ENCODE data around the gene OR2A14.
"Not testable (repeated sequence)": the region's sequence is repeated elsewhere in the genome, so short reads cannot be mapped to it uniquely, and the experiment has no call there.

Gene OR2A14

DNA sequence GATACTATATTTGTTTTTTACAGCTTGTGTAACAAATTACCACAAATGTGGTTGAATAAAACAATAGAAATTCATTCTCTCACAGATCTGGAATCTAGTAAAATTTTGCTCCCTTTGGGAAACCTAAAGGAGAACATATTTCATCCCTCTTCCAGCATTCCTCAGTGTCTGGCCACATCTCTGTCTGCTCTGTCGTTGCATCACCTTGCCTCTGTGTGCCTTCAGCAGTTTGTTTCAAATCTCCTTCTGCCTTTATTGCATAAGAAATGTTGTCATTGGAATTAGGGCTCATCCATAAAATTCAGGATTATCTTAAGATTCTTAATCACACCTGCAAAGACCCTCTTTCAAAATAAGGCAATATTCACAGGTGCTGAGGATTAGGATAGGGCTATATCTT, 14.5 kb downstream of the OR2A14 start:
- H3K4me3 ChIP-seq (ENCODE audit: control insufficient read depth, low read depth, low read length): no peak overlapping the region

DNA sequence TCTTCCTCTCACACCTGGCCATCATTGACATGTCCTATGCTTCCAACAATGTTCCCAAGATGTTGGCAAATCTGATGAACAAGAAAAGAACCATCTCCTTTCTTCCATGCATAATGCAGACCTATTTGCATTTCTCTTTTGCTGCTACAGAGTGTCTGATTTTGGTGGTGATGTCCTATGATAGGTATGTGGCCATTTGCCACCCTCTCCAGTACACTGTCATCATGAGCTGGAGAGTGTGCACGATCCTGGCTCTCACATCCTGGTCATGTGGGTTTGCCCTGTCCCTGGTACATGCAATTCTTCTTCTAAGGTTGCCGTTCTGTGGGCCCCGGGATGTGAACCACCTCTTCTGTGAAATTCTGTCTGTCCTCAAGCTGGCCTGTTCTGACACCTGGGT, 19.2 kb downstream of the OR2A14 start:
- H3K4me3 ChIP-seq (ENCODE audit: control insufficient read depth, low read depth, low read length): no peak overlapping the region
- DNase-seq (ENCODE audit: low read depth): no peak
- TF ChIP-seq, protein P1, sequence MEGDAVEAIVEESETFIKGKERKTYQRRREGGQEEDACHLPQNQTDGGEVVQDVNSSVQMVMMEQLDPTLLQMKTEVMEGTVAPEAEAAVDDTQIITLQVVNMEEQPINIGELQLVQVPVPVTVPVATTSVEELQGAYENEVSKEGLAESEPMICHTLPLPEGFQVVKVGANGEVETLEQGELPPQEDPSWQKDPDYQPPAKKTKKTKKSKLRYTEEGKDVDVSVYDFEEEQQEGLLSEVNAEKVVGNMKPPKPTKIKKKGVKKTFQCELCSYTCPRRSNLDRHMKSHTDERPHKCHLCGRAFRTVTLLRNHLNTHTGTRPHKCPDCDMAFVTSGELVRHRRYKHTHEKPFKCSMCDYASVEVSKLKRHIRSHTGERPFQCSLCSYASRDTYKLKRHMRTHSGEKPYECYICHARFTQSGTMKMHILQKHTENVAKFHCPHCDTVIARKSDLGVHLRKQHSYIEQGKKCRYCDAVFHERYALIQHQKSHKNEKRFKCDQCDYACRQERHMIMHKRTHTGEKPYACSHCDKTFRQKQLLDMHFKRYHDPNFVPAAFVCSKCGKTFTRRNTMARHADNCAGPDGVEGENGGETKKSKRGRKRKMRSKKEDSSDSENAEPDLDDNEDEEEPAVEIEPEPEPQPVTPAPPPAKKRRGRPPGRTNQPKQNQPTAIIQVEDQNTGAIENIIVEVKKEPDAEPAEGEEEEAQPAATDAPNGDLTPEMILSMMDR (conservative IDR thresholded peaks at IDR 0.05; ENCODE audit: control insufficient read depth, insufficient read depth, low read depth, low read length): no peak

More for the DNA sequence above, 14.5 kb downstream of the OR2A14 start:
- TF ChIP-seq, protein P1 (conservative IDR thresholded peaks at IDR 0.05; ENCODE audit: control insufficient read depth, insufficient read depth, low read depth, low read length): no peak
- DNase-seq (ENCODE audit: low read depth): no peak

DNA sequence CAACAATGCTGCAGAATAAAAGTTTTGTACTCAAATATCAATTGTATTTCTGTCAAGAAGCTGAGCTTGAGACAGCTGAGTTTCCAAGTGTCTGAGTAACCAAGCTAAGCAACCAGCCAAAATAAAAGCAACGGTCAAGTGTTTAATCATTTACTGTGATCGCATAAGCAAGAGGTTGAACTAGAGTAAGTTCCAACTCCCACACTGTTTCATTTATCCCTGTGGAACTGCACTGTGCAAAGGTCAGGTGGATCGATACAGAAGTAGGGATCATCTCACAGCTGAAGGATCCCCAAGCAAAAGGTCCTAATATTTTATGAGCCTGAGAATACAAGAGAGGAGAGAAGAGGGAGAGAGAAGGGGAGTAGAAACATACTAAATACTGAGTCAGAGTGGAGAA, 21.4 kb downstream of the OR2A14 start:
- TF ChIP-seq, protein P1 (conservative IDR thresholded peaks at IDR 0.05; ENCODE audit: control insufficient read depth, insufficient read depth, low read depth, low read length): no peak
- no peak for DNase-seq (ENCODE audit: low read depth)
- no peak overlapping the region for H3K4me3 ChIP-seq (ENCODE audit: control insufficient read depth, low read depth, low read length)

DNA sequence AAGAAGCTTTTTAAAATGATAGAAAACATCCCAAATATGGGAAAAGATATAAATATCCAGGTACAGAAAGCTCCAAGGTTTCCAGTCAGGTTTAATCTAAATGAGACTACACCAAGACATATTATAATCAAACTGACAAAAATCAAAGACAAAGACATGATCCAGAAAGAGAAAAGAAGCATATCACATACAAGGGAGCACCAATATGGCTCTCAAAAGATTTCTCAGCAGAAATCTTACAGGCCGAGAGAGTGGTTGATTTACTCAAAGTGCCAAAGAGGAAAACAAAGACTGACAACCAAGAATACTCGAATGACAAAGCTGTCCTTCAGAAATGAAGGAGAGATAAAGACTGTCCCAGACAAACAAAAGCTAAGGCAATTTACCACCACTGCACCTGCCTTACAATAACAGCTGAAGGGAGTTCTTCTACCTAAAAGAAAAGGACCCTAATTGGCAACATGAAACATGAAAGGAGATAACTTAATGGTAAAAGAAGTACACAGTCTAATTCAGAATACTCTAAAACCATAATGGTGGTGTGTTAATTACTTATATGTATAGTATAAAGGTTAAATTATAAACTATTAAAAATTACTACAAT, 25.4 kb downstream of the OR2A14 start:
- DNase-seq (ENCODE audit: low read depth): no peak
- H3K4me3 ChIP-seq (ENCODE audit: control insufficient read depth, low read depth, low read length): no peak overlapping the region
- TF ChIP-seq, protein P1 (conservative IDR thresholded peaks at IDR 0.05; ENCODE audit: control insufficient read depth, insufficient read depth, low read depth, low read length): no peak

DNA sequence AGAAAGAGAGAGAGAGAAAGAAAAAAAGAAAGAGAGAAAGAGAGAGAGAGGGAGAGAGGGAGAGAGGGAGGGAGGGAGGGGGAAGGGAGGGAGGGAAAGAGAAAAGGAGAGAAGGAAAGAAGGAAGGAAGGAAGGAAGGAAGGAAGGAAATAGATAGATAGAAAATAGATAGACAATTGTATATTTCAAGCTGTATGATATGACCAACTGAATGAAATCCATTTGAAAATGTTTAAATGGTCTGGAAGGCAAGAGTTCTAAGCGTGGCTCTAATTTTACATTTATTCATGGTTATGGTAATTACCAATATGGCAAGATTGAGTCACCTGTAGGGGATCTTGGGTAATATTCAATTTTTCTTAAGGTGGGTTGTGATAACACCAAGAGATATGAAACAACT, 35.9 kb downstream of the OR2A14 start:
- no peak overlapping the region for H3K4me3 ChIP-seq (ENCODE audit: control insufficient read depth, low read depth, low read length)
- DNase-seq (ENCODE audit: low read depth): no peak
- TF ChIP-seq, protein P1 (conservative IDR thresholded peaks at IDR 0.05; ENCODE audit: control insufficient read depth, insufficient read depth, low read depth, low read length): no peak

DNA sequence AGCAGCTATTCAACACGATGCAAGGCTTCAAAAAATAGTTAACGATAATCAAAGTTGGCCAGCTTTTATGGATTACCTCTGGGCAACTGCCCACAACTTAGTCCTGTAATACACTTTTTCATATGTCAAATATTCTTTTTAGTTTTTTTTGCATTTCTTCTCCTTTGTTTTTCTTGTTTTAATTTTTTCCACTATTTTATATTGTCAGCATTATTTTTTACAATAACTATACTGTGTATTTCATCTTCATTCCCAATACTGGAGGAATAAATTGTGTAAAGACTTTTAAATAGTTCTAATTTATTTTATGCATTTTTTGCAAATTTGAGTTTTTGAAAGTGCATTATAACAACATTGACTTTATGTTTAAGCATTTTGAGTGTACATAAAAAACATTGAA, 41.8 kb downstream of the OR2A14 start:
- TF ChIP-seq, protein P1 (conservative IDR thresholded peaks at IDR 0.05; ENCODE audit: control insufficient read depth, insufficient read depth, low read depth, low read length): no peak
- DNase-seq (ENCODE audit: low read depth): no peak
- H3K4me3 ChIP-seq (ENCODE audit: control insufficient read depth, low read depth, low read length): no peak overlapping the region

DNA sequence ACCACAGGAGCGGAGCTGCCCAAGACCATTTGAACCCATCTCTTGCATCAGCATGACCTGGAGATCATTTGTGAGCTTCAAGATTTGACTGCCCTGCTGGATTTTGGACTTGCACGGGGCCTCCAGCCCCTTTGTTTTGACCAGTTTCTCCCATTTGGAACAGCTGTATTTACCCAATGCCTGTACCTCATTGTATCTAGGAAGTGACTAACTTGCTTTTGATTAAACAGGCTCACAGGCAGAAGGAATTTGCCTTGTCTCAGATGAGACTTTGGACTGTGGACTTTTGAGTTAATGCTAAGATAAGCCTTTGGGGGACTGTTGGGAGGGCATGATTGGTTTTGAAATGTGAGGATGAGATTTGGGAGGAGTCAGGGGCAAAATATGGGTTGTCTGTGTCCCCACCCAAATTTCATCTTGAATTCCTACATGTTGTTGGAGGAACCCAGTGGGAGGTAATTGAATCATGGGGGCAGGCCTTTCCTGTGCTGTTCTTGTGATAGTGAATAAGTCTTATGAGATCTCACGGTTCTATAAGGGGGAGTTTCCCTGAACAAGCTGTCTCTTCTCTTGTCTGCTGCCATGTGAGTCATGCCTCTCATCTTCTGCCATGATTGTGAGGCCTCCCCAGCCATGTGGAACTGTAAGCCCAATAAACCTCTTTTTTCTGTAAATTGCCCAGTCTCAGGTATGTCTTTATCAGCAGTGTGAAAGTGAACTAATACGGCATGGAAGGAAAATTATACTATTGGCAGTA, 48.8 kb downstream of the OR2A14 start:
- H3K4me3 ChIP-seq (ENCODE audit: control insufficient read depth, low read depth, low read length): not testable (repeated sequence)
- DNase-seq (ENCODE audit: low read depth): peak; percentile 18
